ENCODE data around the gene SLC9A8. TPM values are rescaled to one million over a fixed set of nuclear protein-coding genes. Genes with fewer than 3 reads are reported as not detected.

The SLC9A8 gene
- total and polyA plus RNA-seq, 2 of the 8 experiments (the other 6 are each of a cell fraction or from before 2014, with no cell fraction given), result 3.2 to 6.2 TPM

- H3K27ac ChIP-seq (ENCODE audit: low read depth, low read length), result no peak overlapping the region
- H3K79me1 ChIP-seq (ENCODE audit: low read depth, low read length), result no peaks in the 10 kb centered on the region
- CTCF ChIA-PET (ENCODE audit: partially characterized antibody), result interaction anchor here (1.4 to 7.8 kb wide), 5 partner anchors 9 to 232 kb away, joined by 3 to 72 read pairs (median 39); no protein-coding TSS in a partner anchor
Observed at GRCh38 chr20:49843139-49843538, 30.5 kb downstream of the SLC9A8 start.

More at GRCh38 chr20:49843139-49843538, 30.5 kb downstream of the SLC9A8 start:
- Histone ChIP-seq H2AFZ (ENCODE audit: low read length) (no peak overlapping the region), H2BK15ac (ENCODE audit: low read length) (no peak overlapping the region), H3K36me3 (ENCODE audit: control insufficient read depth in 2 of 4, insufficient read depth in 4 of 4, low read length in 3 of 4) (no peaks in the 10 kb centered on the region), H3K27me3 (replicated peaks in 1 of 4; ENCODE audit: control insufficient read depth in 3 of 4, extremely low read depth in 1 of 4, insufficient read depth in 3 of 4, low read length in 3 of 4) (no peaks in the 10 kb centered on the region), H3K56ac (replicated peaks; ENCODE audit: insufficient read length, low read depth, low read length) (no peak overlapping the region), H3K4ac (replicated peaks; ENCODE audit: insufficient read length, low read depth, low read length) (no peak overlapping the region), H3K18ac (ENCODE audit: extremely low read depth, low read length) (no peak overlapping the region), H3K79me2 (ENCODE audit: control insufficient read depth in 1 of 2, insufficient read depth in 2 of 2, low read length in 2 of 2) (no peaks in the 10 kb centered on the region), H2BK120ac (replicated peaks; ENCODE audit: low read depth, low read length) (no peak overlapping the region), H4K5ac (ENCODE audit: insufficient read length, low read depth, low read length) (no peak overlapping the region), H3K9me3 (ENCODE audit: insufficient read depth in 2 of 2, low read depth in 1 of 2, low read length in 1 of 2) (peaks cover 0 to 7% of the 10 kb centered on the region in 2 experiments; a peak in 1 of 4 replicates), H3K14ac (ENCODE audit: insufficient read length) (no peak overlapping the region), H2BK5ac (ENCODE audit: low read depth, low read length) (no peak overlapping the region), H3K4me3 (ENCODE audit: extremely low read depth in 1 of 4, insufficient read depth in 2 of 4, low read depth in 3 of 4, low read length in 4 of 4) (no peak overlapping the region), H3K23me2 (ENCODE audit: low read depth, low read length) (no peaks in the 10 kb centered on the region), H2AK5ac (ENCODE audit: low read depth, low read length) (no peak overlapping the region), H2BK20ac (ENCODE audit: low read length) (no peak overlapping the region), H3K4me2 (ENCODE audit: insufficient read depth in 1 of 2, low read depth in 2 of 2, low read length in 2 of 2) (no peak overlapping the region), H4K8ac (ENCODE audit: extremely low read depth, insufficient read depth, low read length) (no peak overlapping the region), H3K4me1 (replicated peaks in 1 of 4; ENCODE audit: control insufficient read depth in 3 of 4, insufficient read depth in 4 of 4, low read length in 3 of 4) (peaks cover 0 to 2% (median 0%) of the 10 kb centered on the region in 4 experiments; a peak in 1 of 7 replicates), H3K23ac (ENCODE audit: insufficient read length) (no peak overlapping the region), H4K20me1 (replicated peaks in 1 of 2; ENCODE audit: control insufficient read depth in 1 of 2, insufficient read depth in 2 of 2, low read length in 2 of 2) (no peaks in the 10 kb centered on the region), H4K91ac (replicated peaks; ENCODE audit: insufficient read length, low read length) (no peak overlapping the region), H2BK12ac (ENCODE audit: low read depth, low read length) (no peak overlapping the region), H3K9ac (replicated peaks in 1 of 4; ENCODE audit: extremely low read depth in 1 of 4, low read depth in 3 of 4, low read length in 3 of 4) (no peak overlapping the region)
- 82% methylated on average over 3 of the region's 3 CpGs; no CpG with 5 or more reads in 1 of the 2 experiments for WGBS, 2 experiments (ENCODE audit: extremely low coverage in 1 of 2, insufficient coverage in 1 of 2, insufficient read length in 1 of 2, insufficient replicate concordance in 2 of 2, low coverage in 1 of 2, low lambda C conversion rate in 2 of 2, missing lambda C conversion rate in 1 of 2)
- POLR2A ChIA-PET (ENCODE audit: partially characterized antibody), result interaction anchor here (0.9 kb wide), 1 partner anchor 201 kb away, joined by 3 read pairs; no protein-coding TSS in a partner anchor
- DNase-seq (ENCODE audit: low read depth in 1 of 2, low spot score in 2 of 2), result no peak
- TF ChIP-seq TBP (IDR thresholded peaks at IDR 0.05; ENCODE audit: low read depth, low read length), result no peak
- no peak for TF ChIP-seq ASH2L (IDR thresholded peaks at IDR 0.05; ENCODE audit: low read length)
- no peak for FAIRE-seq

Data from H1 (cell line).